WI38 (cell line): ENCODE data around the gene MAFG.

Experiments
- H3K4me3 ChIP-seq: 2 replicates; pipeline ENCODE4 v1.5.1; 2011; ENCODE audit warnings: low read depth, mild to moderate bottlenecking, control low read depth, low read length
- CTCF ChIP-seq: IDR thresholded peaks from 2 replicates; pipeline ENCODE4 v1.5.1; 2012; ENCODE audit warnings: low read depth, mild to moderate bottlenecking, control low read depth, low read length

MAFG gene

GRCh38 chr17:81905993-81906392 is 21.5 kb downstream of the MAFG start:
- no peak for TF ChIP-seq CTCF
- H3K4me3 ChIP-seq: no peak overlapping the region

GRCh38 chr17:81905424-81905875 is 22.1 kb downstream of the MAFG start:
- no peak overlapping the region for H3K4me3 ChIP-seq
- no peak for TF ChIP-seq CTCF

GRCh38 chr17:81904600-81905423 is 22.7 kb downstream of the MAFG start:
- no peak for TF ChIP-seq CTCF
- no peak overlapping the region for H3K4me3 ChIP-seq

GRCh38 chr17:81903896-81904599 is 23.5 kb downstream of the MAFG start:
- H3K4me3 ChIP-seq: no peak overlapping the region
- TF ChIP-seq CTCF: no peak

- H3K4me3 ChIP-seq: no peak overlapping the region
- no peak for TF ChIP-seq CTCF
Measured at GRCh38 chr17:81903415-81903831, 24.1 kb downstream of the MAFG start.

- no peak for TF ChIP-seq CTCF
- H3K4me3 ChIP-seq: no peak overlapping the region
Measured at GRCh38 chr17:81902653-81903414, 24.7 kb downstream of the MAFG start.
